HAP-1 (cell line): ENCODE results near the gene SIGLEC5.
"Not testable (repeated sequence)": the region's sequence is repeated elsewhere in the genome, so short reads cannot be mapped to it uniquely, and the experiment has no call there.

ENCODE experiments used
- DNase-seq, 2 experiments: peaks; one replicate each; pipeline ENCODE4 v3.0.0-alpha.2; 2016 to 2020; ENCODE audit warnings: low spot score in 2 of 2
- H3K27me3 ChIP-seq: fragments of 250-450 bp; sonication (Bioruptor Pico); 2 replicates; pipeline ENCODE4 v1.5.1; 2020; ENCODE audit warnings: low read depth, mild to moderate bottlenecking, moderate library complexity
- H3K36me3 ChIP-seq: fragments of 250-450 bp; sonication (Bioruptor Pico); replicated peaks from 2 replicates; pipeline ENCODE4 v1.5.1; 2020; ENCODE audit warnings: mild to moderate bottlenecking
- H3K4me1 ChIP-seq: fragments of 250-450 bp; sonication (Bioruptor Pico); 2 replicates; pipeline ENCODE4 v1.5.1; 2020; ENCODE audit warnings: mild to moderate bottlenecking
- H3K4me3 ChIP-seq: fragments of 250-450 bp; sonication (Bioruptor Pico); 2 replicates; pipeline ENCODE4 v1.5.1; 2020; ENCODE audit warnings: mild to moderate bottlenecking, moderate library complexity
- H3K9me3 ChIP-seq: fragments of 250-450 bp; sonication (Bioruptor Pico); 2 replicates; pipeline ENCODE4 v1.5.1; 2020; ENCODE audit warnings: mild to moderate bottlenecking, moderate library complexity
- in situ Hi-C: fragments of 300-500 bp; cut with MboI; formaldehyde crosslinking; loops from 3 replicates; pipeline ENCODE4 v1.14.3; 2020; ENCODE audit warnings: low sequenced_read_pairs, inconsistent platforms, mixed read lengths

The SIGLEC5 gene

DNA sequence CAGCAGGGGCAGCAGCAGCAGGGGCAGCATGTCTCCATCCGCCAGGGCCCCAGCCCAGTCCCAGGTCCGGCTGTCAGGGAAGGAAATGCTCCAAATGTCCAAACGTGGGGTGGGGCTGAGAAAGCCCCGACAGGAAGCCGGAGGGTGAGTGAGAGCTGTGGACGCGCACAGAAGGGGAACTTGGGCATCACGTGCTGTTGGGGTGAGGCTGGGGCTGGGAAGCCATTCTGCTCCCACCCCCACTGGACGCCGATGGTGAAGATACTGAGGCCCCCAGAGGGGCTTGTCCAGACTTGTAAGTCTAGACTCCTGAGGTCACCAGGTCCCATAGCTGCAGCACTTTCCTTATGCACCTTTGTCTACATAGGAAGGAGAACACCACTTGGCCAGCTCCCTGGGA lies 16.5 kb upstream of the SIGLEC5 start, which contains the start of gene SIGLEC14:
Gene SIGLEC14, minus strand, starts transcription at position 96 of the 400 bp plus-strand sequence. Its CDS starts 66 bp downstream, at position 30.
- H3K36me3 ChIP-seq, H3K27me3 ChIP-seq, H3K4me3 ChIP-seq, DNase-seq, in situ Hi-C loops, H3K9me3 ChIP-seq, H3K4me1 ChIP-seq: not testable (repeated sequence)

DNA sequence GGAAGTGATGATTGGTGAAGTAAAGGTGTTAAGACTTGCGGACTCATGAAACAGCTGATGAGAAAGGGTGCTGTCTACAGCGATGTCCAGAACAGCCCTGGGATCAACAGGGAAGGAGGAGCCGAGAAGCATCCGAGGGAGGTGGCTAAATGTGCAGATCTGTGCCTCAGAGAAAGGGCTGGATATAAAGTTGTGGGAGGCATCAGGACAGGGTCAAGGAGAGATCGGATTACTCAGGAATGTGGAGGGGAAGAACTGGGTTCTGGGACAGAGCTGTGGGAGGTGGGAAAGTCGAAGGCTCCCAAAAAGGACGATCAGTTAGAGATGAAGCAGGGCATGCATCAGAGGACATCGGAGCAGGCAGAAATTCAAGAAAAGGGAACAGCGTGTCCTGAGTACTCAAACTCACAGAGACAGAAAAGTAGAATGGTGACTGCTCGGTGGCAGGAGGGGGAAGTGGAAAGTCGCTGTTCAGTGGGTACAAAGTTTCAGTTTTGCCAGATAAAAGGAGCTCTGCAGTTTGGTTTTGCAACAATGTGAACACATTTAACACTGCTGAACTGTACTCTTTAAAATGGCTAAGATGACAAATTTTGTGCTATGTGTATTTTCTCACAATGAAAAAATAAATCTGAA lies 14.6 kb upstream of the SIGLEC5 start:
- Histone ChIP-seq H3K4me3 (no peak overlapping the region), H3K9me3 (no peaks in the 10 kb centered on the region), H3K36me3 (no peaks in the 10 kb centered on the region), H3K27me3 (no peaks in the 10 kb centered on the region), H3K4me1 (no peaks in the 10 kb centered on the region)
- in situ Hi-C loops = no loop called here
- no peak for DNase-seq

- in situ Hi-C loops = no loop called here
- DNase-seq = no peak
- no peak overlapping the region for H3K4me3 ChIP-seq
Measured at GRCh38 chr19:51641648-51642047, 11.4 kb upstream of the SIGLEC5 start.

DNA sequence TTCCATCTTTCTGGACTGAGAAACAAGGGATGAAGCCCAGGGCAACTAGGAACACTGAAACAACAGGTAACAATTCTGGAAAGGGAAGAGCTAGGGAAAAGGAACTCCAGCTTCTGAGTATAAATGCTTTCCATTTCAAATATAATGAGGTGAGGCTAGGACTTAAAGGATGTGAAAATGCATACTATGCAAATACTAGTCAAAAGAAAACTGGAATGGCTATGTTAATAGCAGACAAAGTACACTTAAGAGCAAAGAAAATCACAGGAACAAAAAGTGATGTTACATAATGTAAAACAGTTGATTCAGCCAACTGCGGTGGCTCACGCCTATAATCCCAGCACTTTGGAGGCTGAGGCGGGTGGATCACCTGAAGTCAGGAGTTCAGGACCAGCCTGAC lies 10.2 kb upstream of the SIGLEC5 start:
- H3K9me3 ChIP-seq = no peaks in the 10 kb centered on the region
- in situ Hi-C loops = no loop called here
- H3K36me3 ChIP-seq = no peaks in the 10 kb centered on the region
- H3K27me3 ChIP-seq = no peaks in the 10 kb centered on the region
- no peak overlapping the region for H3K4me3 ChIP-seq
- DNase-seq = no peak
- no peaks in the 10 kb centered on the region for H3K4me1 ChIP-seq

More at GRCh38 chr19:51641648-51642047, 11.4 kb upstream of the SIGLEC5 start:
- Histone ChIP-seq H3K27me3 (no peaks in the 10 kb centered on the region), H3K4me1 (no peaks in the 10 kb centered on the region), H3K9me3 (no peaks in the 10 kb centered on the region), H3K36me3 (no peaks in the 10 kb centered on the region)

GRCh38 chr19:51639916-51640315 lies 9.7 kb upstream of the SIGLEC5 start:
- H3K36me3 ChIP-seq = no peaks in the 10 kb centered on the region
- H3K4me1 ChIP-seq = no peaks in the 10 kb centered on the region
- no peaks in the 10 kb centered on the region for H3K27me3 ChIP-seq
- DNase-seq = no peak
- in situ Hi-C loops = no loop called here
- no peak overlapping the region for H3K4me3 ChIP-seq
- no peaks in the 10 kb centered on the region for H3K9me3 ChIP-seq

- in situ Hi-C loops = no loop called here
- no peak for DNase-seq
- no peaks in the 10 kb centered on the region for H3K9me3 ChIP-seq
Measured at GRCh38 chr19:51637362-51637978, 7.3 kb upstream of the SIGLEC5 start.

DNA sequence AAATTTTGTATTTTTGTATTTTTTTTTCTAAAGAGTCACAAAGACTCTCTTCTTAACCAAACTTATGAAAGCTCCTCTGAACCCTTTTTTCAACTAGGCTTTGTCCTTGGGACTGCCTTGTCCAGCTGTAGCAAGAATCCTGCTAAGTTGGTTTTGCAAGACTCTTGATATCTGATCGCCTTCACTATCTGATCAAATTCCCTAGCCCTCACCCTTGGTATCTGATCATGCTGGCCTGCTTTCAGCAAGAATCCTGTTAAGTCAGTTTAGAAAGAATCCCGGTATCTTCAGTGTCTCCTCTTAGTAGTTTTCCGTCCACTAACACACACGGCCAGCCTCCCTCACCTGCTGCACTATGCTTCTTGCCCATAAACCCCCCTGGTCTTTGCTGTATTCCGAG lies 1.9 kb upstream of the SIGLEC5 start:
- H3K9me3 ChIP-seq = no peaks in the 10 kb centered on the region
- no peak overlapping the region for H3K4me3 ChIP-seq
- in situ Hi-C loops = no loop called here
- H3K4me1 ChIP-seq = no peaks in the 10 kb centered on the region
- no peak for DNase-seq
- H3K27me3 ChIP-seq = no peaks in the 10 kb centered on the region
- H3K36me3 ChIP-seq = no peaks in the 10 kb centered on the region

More at GRCh38 chr19:51637362-51637978, 7.3 kb upstream of the SIGLEC5 start:
- Histone ChIP-seq H3K4me1 (no peaks in the 10 kb centered on the region), H3K27me3 (no peaks in the 10 kb centered on the region), H3K4me3 (no peak overlapping the region), H3K36me3 (no peaks in the 10 kb centered on the region)

GRCh38 chr19:51628153-51628939 lies 1.9 kb downstream of the SIGLEC5 start:
- no peak for DNase-seq
- Histone ChIP-seq H3K4me3 (no peak overlapping the region), H3K4me1 (no peaks in the 10 kb centered on the region), H3K36me3 (no peaks in the 10 kb centered on the region), H3K27me3 (no peaks in the 10 kb centered on the region), H3K9me3 (no peaks in the 10 kb centered on the region)
- in situ Hi-C loops = no loop called here

GRCh38 chr19:51627491-51628138 lies 2.6 kb downstream of the SIGLEC5 start:
- no peak for DNase-seq
- no peaks in the 10 kb centered on the region for H3K27me3 ChIP-seq
- no peaks in the 10 kb centered on the region for H3K4me1 ChIP-seq
- H3K36me3 ChIP-seq = no peaks in the 10 kb centered on the region
- no peak overlapping the region for H3K4me3 ChIP-seq
- in situ Hi-C loops = no loop called here
- no peaks in the 10 kb centered on the region for H3K9me3 ChIP-seq

DNA sequence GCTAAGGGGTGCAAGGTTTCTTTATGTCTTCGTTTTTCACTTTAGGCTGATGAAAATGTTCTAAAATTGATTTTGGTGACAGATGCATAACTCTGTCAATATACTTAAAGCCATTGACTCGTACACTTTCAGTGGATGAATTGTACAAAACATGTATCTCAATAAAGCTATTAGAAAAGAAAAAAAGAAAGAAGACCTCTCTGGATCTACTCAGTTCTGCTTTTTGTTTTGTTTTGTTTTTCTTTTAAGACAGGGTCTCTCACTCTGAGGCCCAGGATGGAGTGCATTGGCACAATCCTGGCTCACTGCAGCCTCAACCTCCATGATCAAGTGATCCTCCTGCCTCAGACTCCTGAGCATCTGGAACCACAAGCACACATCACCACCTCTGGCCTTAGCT lies 3.5 kb downstream of the SIGLEC5 start:
- no peak for DNase-seq
- no peak overlapping the region for H3K4me3 ChIP-seq
- in situ Hi-C loops = no loop called here
- no peaks in the 10 kb centered on the region for H3K4me1 ChIP-seq
- no peaks in the 10 kb centered on the region for H3K9me3 ChIP-seq
- H3K27me3 ChIP-seq = no peaks in the 10 kb centered on the region
- no peaks in the 10 kb centered on the region for H3K36me3 ChIP-seq

DNA sequence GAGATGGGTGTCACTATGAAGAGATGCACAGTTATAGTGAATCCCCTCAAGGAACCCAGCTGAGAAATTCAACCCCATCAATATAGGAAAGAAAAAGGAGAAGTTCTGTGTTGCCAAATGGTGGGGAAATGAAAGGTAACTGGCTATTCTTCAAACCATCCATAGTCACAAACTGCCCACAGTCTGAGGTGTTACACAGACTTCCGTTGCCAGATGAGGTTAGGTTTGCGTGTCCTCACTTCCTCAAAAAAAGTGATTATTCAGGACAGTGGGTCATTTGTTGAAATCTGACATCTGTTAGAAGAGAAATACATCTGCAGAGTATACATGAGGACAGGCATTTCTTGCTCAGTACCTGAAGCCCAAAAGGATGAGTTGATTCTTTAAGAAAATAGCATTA lies 9.0 kb downstream of the SIGLEC5 start:
- in situ Hi-C loops = no loop called here
- DNase-seq = no peak
- no peaks in the 10 kb centered on the region for H3K4me1 ChIP-seq
- H3K27me3 ChIP-seq = no peaks in the 10 kb centered on the region
- no peaks in the 10 kb centered on the region for H3K9me3 ChIP-seq
- no peak overlapping the region for H3K4me3 ChIP-seq
- H3K36me3 ChIP-seq = no peaks in the 10 kb centered on the region

DNA sequence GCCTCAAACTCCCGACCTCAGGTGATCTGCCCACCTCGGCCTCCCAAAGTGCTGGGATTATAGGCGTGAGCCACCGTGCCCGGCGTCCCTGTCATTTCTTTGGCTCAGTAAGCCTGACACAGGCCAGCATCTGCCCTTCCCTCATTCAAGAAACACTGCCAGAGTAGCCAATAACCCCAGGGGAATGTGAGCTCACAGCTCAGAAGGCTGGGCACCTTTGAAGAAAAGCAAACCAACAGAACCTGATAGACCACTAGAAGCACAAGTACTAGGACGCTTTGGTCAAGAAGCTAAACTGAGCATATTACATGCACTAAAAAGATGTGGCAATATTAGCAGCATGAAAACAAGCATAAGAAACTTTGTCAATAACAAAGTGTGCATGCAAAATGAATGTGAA lies 14.2 kb downstream of the SIGLEC5 start:
- in situ Hi-C loops = no loop called here
- H3K9me3 ChIP-seq = no peaks in the 10 kb centered on the region

GRCh38 chr19:51614789-51615188 lies 15.4 kb downstream of the SIGLEC5 start:
- Histone ChIP-seq H3K36me3 (no peaks in the 10 kb centered on the region), H3K4me1 (no peaks in the 10 kb centered on the region), H3K9me3 (no peaks in the 10 kb centered on the region), H3K4me3 (no peak overlapping the region), H3K27me3 (no peaks in the 10 kb centered on the region)
- DNase-seq = no peak
- in situ Hi-C loops = no loop called here

More for the DNA sequence above, 14.2 kb downstream of the SIGLEC5 start:
- Histone ChIP-seq H3K27me3 (no peaks in the 10 kb centered on the region), H3K36me3 (no peaks in the 10 kb centered on the region), H3K4me3 (no peak overlapping the region), H3K4me1 (no peaks in the 10 kb centered on the region)
- DNase-seq = no peak

- Histone ChIP-seq H3K27me3 (no peaks in the 10 kb centered on the region), H3K4me1 (no peaks in the 10 kb centered on the region), H3K4me3 (no peak overlapping the region), H3K36me3 (no peaks in the 10 kb centered on the region), H3K9me3 (no peaks in the 10 kb centered on the region)
- in situ Hi-C loops = no loop called here
- DNase-seq = no peak
Measured at GRCh38 chr19:51610576-51610975, 19.6 kb downstream of the SIGLEC5 start.
